ENCODE results near the gene BRF1. TPM values are rescaled to one million over a fixed set of nuclear protein-coding genes. Genes with fewer than 3 reads are reported as not detected.

The BRF1 gene, protein sequence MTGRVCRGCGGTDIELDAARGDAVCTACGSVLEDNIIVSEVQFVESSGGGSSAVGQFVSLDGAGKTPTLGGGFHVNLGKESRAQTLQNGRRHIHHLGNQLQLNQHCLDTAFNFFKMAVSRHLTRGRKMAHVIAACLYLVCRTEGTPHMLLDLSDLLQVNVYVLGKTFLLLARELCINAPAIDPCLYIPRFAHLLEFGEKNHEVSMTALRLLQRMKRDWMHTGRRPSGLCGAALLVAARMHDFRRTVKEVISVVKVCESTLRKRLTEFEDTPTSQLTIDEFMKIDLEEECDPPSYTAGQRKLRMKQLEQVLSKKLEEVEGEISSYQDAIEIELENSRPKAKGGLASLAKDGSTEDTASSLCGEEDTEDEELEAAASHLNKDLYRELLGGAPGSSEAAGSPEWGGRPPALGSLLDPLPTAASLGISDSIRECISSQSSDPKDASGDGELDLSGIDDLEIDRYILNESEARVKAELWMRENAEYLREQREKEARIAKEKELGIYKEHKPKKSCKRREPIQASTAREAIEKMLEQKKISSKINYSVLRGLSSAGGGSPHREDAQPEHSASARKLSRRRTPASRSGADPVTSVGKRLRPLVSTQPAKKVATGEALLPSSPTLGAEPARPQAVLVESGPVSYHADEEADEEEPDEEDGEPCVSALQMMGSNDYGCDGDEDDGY
- 10 to 100 TPM; 32.2 to 51.8 TPM for total RNA-seq

DNA sequence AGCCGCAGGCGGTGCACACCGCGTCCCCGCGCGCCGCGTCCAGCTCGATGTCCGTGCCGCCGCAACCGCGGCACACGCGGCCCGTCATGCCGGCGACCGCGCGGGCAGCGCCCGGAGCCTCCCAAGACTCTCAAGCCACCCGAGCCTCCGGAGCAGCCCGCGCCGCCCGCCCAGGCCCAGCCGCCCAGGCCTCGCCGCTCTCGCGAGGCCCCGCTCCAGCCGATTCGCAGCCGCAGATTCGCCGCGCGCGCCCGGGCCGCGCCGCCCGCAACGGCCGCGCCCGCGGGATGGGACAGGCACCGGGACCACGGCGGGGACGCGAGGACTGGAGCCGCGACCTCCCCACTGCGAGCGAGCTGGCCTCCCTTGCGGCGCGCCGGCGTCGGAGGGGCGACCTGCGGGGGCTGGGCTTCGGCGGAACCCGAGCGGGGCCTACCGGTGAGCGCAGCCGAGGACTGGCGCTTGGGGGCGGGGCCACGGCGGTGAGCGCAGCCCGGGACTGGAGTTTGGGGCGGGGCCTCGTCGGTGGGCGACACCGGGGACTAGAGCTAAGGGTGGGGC, at the start of gene BRF1:
Gene BRF1, minus strand, starts transcription at position 460 of the 561 bp plus-strand sequence. Its CDS starts 372 bp downstream, at position 88.
- Mint-ChIP-seq H3K27me3 (peaks cover 3% of the 10 kb centered on the region), H3K4me1 (peaks cover 41% of the 10 kb centered on the region), H3K36me3 (peaks cover 9% of the 10 kb centered on the region), H3K4me3 (peak within 1 kb of the TSS; percentile 84), H3K27ac (peak within 1 kb of the TSS; percentile 95), H3K9me3 (ENCODE audit: low read depth) (no peaks in the 10 kb centered on the region)
- CTCF ChIA-PET = interaction anchor here (0.8 to 2.9 kb wide), 14 partner anchors 11 to 255 kb away, joined by 3 to 13 read pairs (median 4); partner anchors contain the start of genes BTBD6, JAG2 and PACS2
- ATAC-seq (peak; percentile 91), DNase-seq (peak; percentile 98)

GRCh38 chr14:105349992-105350391, 49.2 kb upstream of the BRF1 start:
- peaks cover 2% of the 10 kb centered on the region for H3K36me3 Mint-ChIP-seq
- H3K4me1 Mint-ChIP-seq = peaks cover 2% of the 10 kb centered on the region
- DNase-seq = no peak
- H3K4me3 Mint-ChIP-seq = no peak overlapping the region
- ATAC-seq = no peak
- H3K27ac Mint-ChIP-seq = no peak overlapping the region
- peaks cover 3% of the 10 kb centered on the region for H3K9me3 Mint-ChIP-seq (ENCODE audit: low read depth)
- H3K27me3 Mint-ChIP-seq = no peaks in the 10 kb centered on the region
- CTCF ChIA-PET = interaction anchor here (3.2 kb wide), 1 partner anchor 259 kb away, joined by 36 read pairs; no protein-coding TSS in a partner anchor

DNA sequence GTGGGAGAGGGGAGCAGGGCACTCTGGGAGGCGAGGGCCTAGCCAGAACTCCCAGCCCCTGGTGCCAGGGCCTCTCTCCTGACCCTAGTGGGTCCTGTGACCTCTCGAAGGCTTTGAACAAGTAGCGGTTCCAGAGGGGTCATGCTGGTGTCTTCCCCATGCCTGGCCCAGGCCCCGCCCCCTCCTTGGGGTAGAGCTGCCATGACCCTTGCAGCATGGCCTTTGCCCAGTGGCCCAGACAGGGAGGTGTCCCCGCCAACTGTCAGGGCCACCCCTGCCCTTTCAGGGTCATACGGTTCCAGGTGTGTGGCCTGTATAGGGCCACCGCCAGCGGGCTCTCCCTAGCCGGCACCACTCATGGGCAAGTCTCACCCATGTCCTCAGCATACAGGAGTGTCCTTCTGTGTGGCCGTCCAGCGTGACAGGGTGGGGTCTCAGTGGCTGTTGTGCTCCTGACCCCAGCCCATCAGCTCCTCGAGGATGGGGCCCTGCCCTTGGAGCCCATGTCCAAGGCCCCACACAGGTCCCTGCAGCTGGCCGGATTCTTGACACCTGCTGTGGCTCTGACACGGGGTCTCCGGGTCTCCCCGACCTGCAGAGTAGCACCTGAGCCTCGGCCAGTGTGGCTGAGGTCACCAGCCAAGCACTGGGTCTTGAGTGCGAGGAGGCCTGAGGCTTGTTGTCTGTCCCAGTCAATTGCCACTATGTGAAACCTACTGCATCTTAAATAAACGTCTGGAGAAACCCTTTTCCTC, 48.3 kb upstream of the BRF1 start:
- no peaks in the 10 kb centered on the region for H3K27me3 Mint-ChIP-seq
- ATAC-seq = no peak
- peaks cover 2% of the 10 kb centered on the region for H3K4me1 Mint-ChIP-seq
- CTCF ChIA-PET = interaction anchor here (1.2 to 3.2 kb wide), 2 partner anchors 37 to 258 kb away, joined by 3 to 36 read pairs; no protein-coding TSS in a partner anchor
- H3K27ac Mint-ChIP-seq = no peak overlapping the region
- no peak for DNase-seq
- peaks cover 2% of the 10 kb centered on the region for H3K36me3 Mint-ChIP-seq
- no peak overlapping the region for H3K4me3 Mint-ChIP-seq
- H3K9me3 Mint-ChIP-seq (ENCODE audit: low read depth) = peaks cover 3% of the 10 kb centered on the region

DNA sequence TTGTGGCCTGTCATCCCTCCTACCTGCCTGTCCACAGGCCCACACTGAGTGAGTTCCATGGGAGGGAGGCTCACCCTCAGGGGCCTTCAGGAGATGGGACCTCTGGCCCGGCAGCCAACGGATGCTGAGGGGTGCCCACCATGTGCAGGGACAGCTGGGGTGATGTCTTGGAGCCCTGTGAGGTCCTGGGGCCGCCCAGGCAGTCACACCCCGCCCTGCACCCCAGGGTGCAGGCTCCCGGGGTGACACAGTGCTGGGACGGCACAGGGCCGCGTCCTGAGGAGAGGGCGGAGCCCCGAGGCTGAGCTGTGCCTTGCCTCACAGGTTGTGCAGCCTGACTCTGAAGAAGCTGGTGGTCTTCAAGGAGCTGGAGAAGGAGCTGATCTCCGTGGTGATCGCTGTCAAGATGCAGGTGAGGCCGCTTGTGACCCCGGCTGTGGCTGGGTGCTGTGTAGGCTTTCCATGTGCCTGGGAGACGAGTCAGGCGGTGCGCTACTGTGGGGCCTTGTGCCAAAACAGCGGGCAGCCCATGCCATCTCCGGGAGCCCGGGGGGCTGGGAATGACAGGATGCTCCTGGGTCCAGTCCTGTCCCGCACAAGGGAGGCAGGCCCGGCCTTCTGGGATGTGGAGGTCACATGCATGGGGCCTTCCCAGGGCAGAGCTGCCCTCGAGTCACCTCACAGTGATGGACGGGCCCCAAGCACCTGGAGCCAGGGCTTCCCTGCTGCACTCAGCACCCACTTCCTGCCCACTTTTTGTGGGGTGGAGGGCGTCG, 47.6 kb upstream of the BRF1 start:
- DNase-seq = no peak
- CTCF ChIA-PET = interaction anchor here (1.2 kb wide), 1 partner anchor 38 kb away, joined by 3 read pairs; no protein-coding TSS in a partner anchor
- H3K9me3 Mint-ChIP-seq (ENCODE audit: low read depth) = peaks cover 3% of the 10 kb centered on the region
- peaks cover 2% of the 10 kb centered on the region for H3K4me1 Mint-ChIP-seq
- no peak for ATAC-seq
- no peaks in the 10 kb centered on the region for H3K27me3 Mint-ChIP-seq
- H3K27ac Mint-ChIP-seq = no peak overlapping the region
- H3K4me3 Mint-ChIP-seq = no peak overlapping the region
- H3K36me3 Mint-ChIP-seq = peaks cover 2% of the 10 kb centered on the region

GRCh38 chr14:105347587-105347968, 46.8 kb upstream of the BRF1 start:
- CTCF ChIA-PET = no interaction called here
- Mint-ChIP-seq H3K9me3 (ENCODE audit: low read depth) (peaks cover 3% of the 10 kb centered on the region), H3K36me3 (peaks cover 2% of the 10 kb centered on the region), H3K27ac (no peak overlapping the region), H3K4me3 (no peak overlapping the region), H3K27me3 (no peaks in the 10 kb centered on the region), H3K4me1 (peaks cover 2% of the 10 kb centered on the region)
- no peak for DNase-seq
- no peak for ATAC-seq

- CTCF ChIA-PET = no interaction called here
- Mint-ChIP-seq H3K9me3 (ENCODE audit: low read depth) (peaks cover 3% of the 10 kb centered on the region), H3K27me3 (no peaks in the 10 kb centered on the region), H3K27ac (no peak overlapping the region), H3K4me3 (no peak overlapping the region), H3K36me3 (peaks cover 2% of the 10 kb centered on the region), H3K4me1 (peaks cover under 1% of the 10 kb centered on the region)
- ATAC-seq = no peak
- no peak for DNase-seq
Measured at GRCh38 chr14:105346876-105347586, 46.2 kb upstream of the BRF1 start.

DNA sequence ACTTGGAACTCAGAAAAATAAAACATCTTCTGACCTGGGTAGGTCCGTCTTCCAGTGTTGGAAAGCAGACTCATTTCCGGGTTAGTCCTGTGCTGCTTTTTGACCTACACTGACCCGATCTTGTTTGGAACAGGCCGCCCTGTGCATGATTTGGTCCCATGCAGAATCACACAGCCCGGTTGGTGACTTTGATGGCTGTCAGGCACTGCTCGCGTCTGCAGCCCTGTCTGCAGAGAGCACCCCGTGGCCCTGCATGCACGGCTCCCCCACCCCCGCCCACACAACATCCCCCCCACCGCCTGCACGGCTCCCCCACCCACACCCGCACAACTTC, 45.4 kb upstream of the BRF1 start:
- Mint-ChIP-seq H3K27me3 (no peaks in the 10 kb centered on the region), H3K36me3 (peaks cover 2% of the 10 kb centered on the region), H3K4me1 (no peaks in the 10 kb centered on the region), H3K9me3 (ENCODE audit: low read depth) (peaks cover 3% of the 10 kb centered on the region), H3K4me3 (no peak overlapping the region), H3K27ac (no peak overlapping the region)
- CTCF ChIA-PET = no interaction called here
- DNase-seq (no peak), ATAC-seq (no peak)

GRCh38 chr14:105343194-105343593, 42.4 kb upstream of the BRF1 start:
- peaks cover 3% of the 10 kb centered on the region for H3K9me3 Mint-ChIP-seq (ENCODE audit: low read depth)
- DNase-seq (no peak), ATAC-seq (no peak)
- no peaks in the 10 kb centered on the region for H3K27me3 Mint-ChIP-seq
- CTCF ChIA-PET = interaction anchor here (0.6 to 2.1 kb wide), 4 partner anchors 9 to 428 kb away, joined by 3 to 6 read pairs (median 4); no protein-coding TSS in a partner anchor
- H3K4me3 Mint-ChIP-seq = no peak overlapping the region
- no peak overlapping the region for H3K27ac Mint-ChIP-seq
- H3K4me1 Mint-ChIP-seq = no peaks in the 10 kb centered on the region
- H3K36me3 Mint-ChIP-seq = peaks cover 2% of the 10 kb centered on the region

DNA sequence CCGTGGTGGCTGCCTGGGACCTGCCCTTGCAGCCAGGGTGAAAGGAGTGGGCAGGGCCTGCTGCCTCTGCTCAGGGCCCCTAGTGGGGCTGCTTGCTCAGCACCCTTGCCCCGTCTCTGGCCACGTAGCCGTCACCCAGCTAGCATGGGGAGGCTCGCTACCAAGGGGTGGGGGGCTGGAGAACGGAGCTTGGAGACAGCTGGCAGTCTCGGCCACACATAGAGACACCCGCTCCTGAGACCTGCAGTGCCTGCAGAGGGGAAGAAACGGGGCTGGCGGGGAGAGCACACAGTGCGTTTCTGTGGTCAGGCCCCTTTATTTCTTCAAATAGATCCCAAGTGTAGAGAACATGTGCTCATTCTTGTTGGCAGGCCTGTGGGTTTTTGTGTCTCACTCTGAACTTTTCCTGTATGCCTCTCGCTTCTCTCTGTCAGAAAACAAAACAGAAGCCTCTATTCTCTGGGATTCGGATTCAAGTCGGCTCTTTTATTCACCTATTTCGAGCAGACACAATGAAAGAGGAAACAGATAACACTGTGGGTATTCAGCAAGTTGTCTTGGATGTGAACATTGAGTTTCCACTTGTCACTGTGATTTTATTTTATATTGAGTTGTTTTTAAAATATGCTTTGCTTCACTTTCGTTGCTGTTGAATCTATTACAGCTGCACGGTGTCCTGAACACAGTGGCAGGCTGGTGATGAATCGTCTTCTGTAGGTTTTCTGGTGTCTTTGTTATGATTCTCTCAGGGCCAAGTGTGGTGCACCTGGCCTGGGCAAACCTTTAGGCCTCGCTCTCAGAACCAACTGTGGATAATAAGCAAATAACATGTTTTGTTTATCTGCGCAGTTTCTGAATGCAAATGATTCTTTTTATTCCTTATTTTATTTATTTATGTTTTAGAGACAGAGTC, 40.3 kb upstream of the BRF1 start:
- CTCF ChIA-PET = interaction anchor here (1.4 kb wide), 1 partner anchor 282 kb away, joined by 3 read pairs; no protein-coding TSS in a partner anchor
- H3K27ac Mint-ChIP-seq = no peak overlapping the region
- no peak for DNase-seq
- peaks cover 2% of the 10 kb centered on the region for H3K36me3 Mint-ChIP-seq
- no peaks in the 10 kb centered on the region for H3K4me1 Mint-ChIP-seq
- no peaks in the 10 kb centered on the region for H3K27me3 Mint-ChIP-seq
- no peak for ATAC-seq
- H3K4me3 Mint-ChIP-seq = no peak overlapping the region
- H3K9me3 Mint-ChIP-seq (ENCODE audit: low read depth) = peaks cover 3% of the 10 kb centered on the region

DNA sequence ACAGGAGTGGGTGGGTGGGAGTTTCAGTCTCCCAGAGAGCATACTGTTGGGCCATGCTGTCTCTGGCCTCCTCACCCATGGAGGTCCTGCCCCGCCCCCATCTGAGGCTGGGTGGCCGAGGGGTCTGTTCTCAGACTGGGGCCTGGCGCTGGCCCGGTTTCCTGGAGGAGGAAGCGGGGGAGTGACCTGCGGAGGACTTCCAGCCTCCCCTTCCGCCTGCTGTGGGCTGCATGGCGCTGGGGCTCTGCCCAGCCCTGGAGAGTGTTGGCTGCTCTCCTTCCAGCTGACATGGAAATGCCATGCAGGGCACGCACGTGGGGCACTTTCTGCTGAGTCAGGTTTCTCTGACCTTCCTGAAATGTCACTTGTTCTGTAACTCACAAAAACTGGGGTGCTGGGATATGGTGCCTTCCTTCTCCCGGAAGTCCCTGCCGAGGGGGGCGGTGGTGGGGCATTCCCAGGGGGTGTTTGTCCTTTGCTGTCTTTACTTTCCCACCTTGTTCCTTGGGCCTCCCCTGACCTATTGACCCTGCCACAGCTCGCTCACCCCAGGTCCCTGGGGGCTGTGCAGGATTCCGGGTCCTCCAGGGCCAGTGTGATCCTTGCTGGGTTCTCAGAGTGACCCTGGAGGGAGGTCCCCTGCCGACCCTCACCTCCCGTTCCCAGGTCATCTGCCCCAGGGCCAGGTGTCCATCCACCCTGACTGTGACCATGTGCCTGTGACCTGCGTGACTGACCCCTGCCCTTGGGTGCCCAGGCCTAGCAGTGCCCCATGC, 37.4 kb upstream of the BRF1 start:
- no peaks in the 10 kb centered on the region for H3K9me3 Mint-ChIP-seq (ENCODE audit: low read depth)
- H3K4me3 Mint-ChIP-seq = no peak overlapping the region
- no peak for DNase-seq
- H3K27me3 Mint-ChIP-seq = no peaks in the 10 kb centered on the region
- ATAC-seq = no peak
- H3K36me3 Mint-ChIP-seq = no peaks in the 10 kb centered on the region
- H3K4me1 Mint-ChIP-seq = no peaks in the 10 kb centered on the region
- CTCF ChIA-PET = interaction anchor here (1.5 kb wide), 1 partner anchor 13 kb away, joined by 4 read pairs; no protein-coding TSS in a partner anchor
- no peak overlapping the region for H3K27ac Mint-ChIP-seq

DNA sequence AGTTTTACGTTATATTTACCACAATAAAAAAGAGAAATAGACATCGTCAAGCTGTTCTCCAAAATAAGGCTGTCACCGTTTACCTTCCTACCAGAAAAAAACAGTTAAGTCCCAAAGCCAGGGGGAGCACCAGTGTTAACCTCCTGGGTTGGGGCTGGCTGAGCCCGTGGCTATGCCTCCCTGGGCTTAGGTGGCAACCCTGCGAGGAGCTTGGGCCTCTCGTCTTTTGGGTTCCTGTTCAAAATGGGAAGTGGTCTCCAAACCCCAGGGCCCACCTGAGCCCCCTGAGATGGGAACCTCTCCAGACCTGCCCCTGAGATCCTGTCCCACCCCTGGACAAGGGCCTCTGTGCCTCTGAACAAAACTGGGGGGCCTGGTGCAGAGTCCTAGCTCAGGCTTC, 36.6 kb upstream of the BRF1 start:
- H3K27ac Mint-ChIP-seq = no peak overlapping the region
- CTCF ChIA-PET = no interaction called here
- ATAC-seq = no peak

More for the DNA sequence above, 36.6 kb upstream of the BRF1 start:
- DNase-seq = no peak
- Mint-ChIP-seq H3K4me3 (no peak overlapping the region), H3K9me3 (ENCODE audit: low read depth) (no peaks in the 10 kb centered on the region), H3K4me1 (no peaks in the 10 kb centered on the region), H3K27me3 (no peaks in the 10 kb centered on the region), H3K36me3 (no peaks in the 10 kb centered on the region)

Measured in activated CD8-positive, alpha-beta memory T cell treated with anti-CD3 and anti-CD28 coated beads, Interleukin-2, amount 10 ng/mL, durations not matched to agents 7 days and 5 days (primary cell).